Measurements from ENCODE around the gene MEF2D. TPM values are rescaled to one million over a fixed set of nuclear protein-coding genes. Genes with fewer than 3 reads are reported as not detected.

The MEF2D gene
- total RNA-seq, 1 experiment from 2014 or later: 18.7 TPM

- Mint-ChIP-seq H3K36me3 (ENCODE audit: insufficient read depth in 1 of 3, low read depth in 3 of 3) (no peaks in the 10 kb centered on the region), H3K4me1 (peaks cover 31 to 49% of the 10 kb centered on the region in 2 experiments), H3K9me3 (no peaks in the 10 kb centered on the region), H3K27ac (no peak overlapping the region), H3K27me3 (ENCODE audit: low read depth) (peaks cover 23% of the 10 kb centered on the region), H3K4me3 (no peak overlapping the region)
- Histone ChIP-seq H2BK20ac (ENCODE audit: low read depth, low read length, poor library complexity, severe bottlenecking) (no peak overlapping the region), H3K9ac (ENCODE audit: extremely low read depth, insufficient read length, low read length) (no peak overlapping the region), H2BK120ac (ENCODE audit: low read depth, low read length, poor library complexity, severe bottlenecking) (no peak overlapping the region), H3K27ac (ENCODE audit: insufficient read length, low read depth, low read length) (no peak overlapping the region), H3K56ac (ENCODE audit: insufficient read length, low read depth, low read length) (no peak overlapping the region), H3K23ac (ENCODE audit: insufficient read length, low read depth, low read length) (no peak overlapping the region), H4K20me1 (ENCODE audit: control insufficient read depth, insufficient read depth, insufficient read length) (no peaks in the 10 kb centered on the region), H2AFZ (ENCODE audit: low read length) (no peak overlapping the region), H4K91ac (ENCODE audit: insufficient read length, low read depth, low read length) (no peak overlapping the region), H3K18ac (ENCODE audit: insufficient read length, low read depth, low read length) (no peak overlapping the region), H4K8ac (replicated peaks; ENCODE audit: insufficient read length, low read depth, low read length) (no peak overlapping the region), H2BK12ac (ENCODE audit: insufficient read length, low read depth, low read length) (no peak overlapping the region), H3K79me1 (ENCODE audit: insufficient read depth, low read depth, low read length, poor library complexity, severe bottlenecking) (no peaks in the 10 kb centered on the region), H3K4me1 (ENCODE audit: insufficient read depth, low read length) (peaks cover 7% of the 10 kb centered on the region; the same call in 1 of the 2 replicates), H2BK5ac (ENCODE audit: insufficient read length, low read length) (no peak overlapping the region), H4K5ac (ENCODE audit: insufficient read length, low read depth, low read length) (no peak overlapping the region), H3K23me2 (ENCODE audit: insufficient read length, low read depth, low read length, poor library complexity, severe bottlenecking) (no peaks in the 10 kb centered on the region), H3K27me3 (ENCODE audit: insufficient read depth, low read length) (no peaks in the 10 kb centered on the region), H2AK5ac (ENCODE audit: insufficient read length, low read length) (no peak overlapping the region), H3T11ph (ENCODE audit: low read length) (no peak overlapping the region), H3K14ac (ENCODE audit: insufficient read depth, low read length) (no peak overlapping the region), H3K4ac (ENCODE audit: low read depth, low read length) (no peak overlapping the region), H3K4me2 (ENCODE audit: insufficient read depth, insufficient read length, low read length) (no peak overlapping the region), H3K9me3 (ENCODE audit: control insufficient read depth, low read depth, low read length) (no peaks in the 10 kb centered on the region), H3K79me2 (ENCODE audit: insufficient read depth, low read length) (no peaks in the 10 kb centered on the region), H2BK15ac (ENCODE audit: low read depth, low read length) (no peak overlapping the region)
- TF ChIP-seq CTCF (conservative IDR thresholded peaks at IDR 0.05): no peak
- no peak for DNase-seq
- WGBS (ENCODE audit: extremely low coverage, insufficient read length, low lambda C conversion rate): no CpG with 5 or more reads among the region's 2 CpGs
Measured at GRCh38 chr1:156508955-156509234, 8.3 kb upstream of the MEF2D start.
